OCI-LY1 (cell line): ENCODE measurements around the gene PARD3.

Experiments used
- H2AFZ ChIP-seq: fragments of 200-600 bp; sonication (generic), shearing (Covaris generic); 2 replicates; pipeline ENCODE4 v1.6.0; 2014; ENCODE audit warnings: antibody characterized with exemption, mild to moderate bottlenecking, low read length
- H3F3A ChIP-seq: fragments of 200-600 bp; sonication (generic), shearing (Covaris generic); 2 replicates; pipeline ENCODE4 v1.6.0; 2014; ENCODE audit warnings: mild to moderate bottlenecking, antibody characterized with exemption, low read length, moderate library complexity; ENCODE audit not compliant: insufficient read depth
- H3K27ac ChIP-seq: fragments of 200-600 bp; sonication (generic); 2 replicates; pipeline ENCODE4 v1.5.1; 2014; ENCODE audit warnings: low read length, mixed run types, mild to moderate bottlenecking, low read depth; ENCODE audit not compliant: poor library complexity, severe bottlenecking
- H3K27me3 ChIP-seq: fragments of 200-600 bp; sonication (generic); 2 replicates; pipeline ENCODE4 v1.6.0; 2014; ENCODE audit warnings: antibody characterized with exemption, mild to moderate bottlenecking, low read length, moderate library complexity; ENCODE audit not compliant: insufficient read depth
- H3K36me3 ChIP-seq: fragments of 200-600 bp; sonication (generic); 2 replicates; pipeline ENCODE4 v1.6.1; 2014; ENCODE audit warnings: mild to moderate bottlenecking, antibody characterized with exemption, low read length, moderate library complexity, mixed read lengths; ENCODE audit not compliant: insufficient read depth
- H3K4me1 ChIP-seq: fragments of 200-600 bp; sonication (generic); 2 replicates; pipeline ENCODE4 v1.5.1; 2014; ENCODE audit warnings: mild to moderate bottlenecking, low read length, moderate library complexity; ENCODE audit not compliant: insufficient read depth, severe bottlenecking
- H3K4me2 ChIP-seq: fragments of 200-600 bp; sonication (generic), shearing (Covaris generic); 2 replicates; pipeline ENCODE4 v1.6.1; 2014; ENCODE audit warnings: low read length
- H3K4me3 ChIP-seq: fragments of 200-600 bp; sonication (generic); 2 replicates; pipeline ENCODE4 v1.5.1; 2014; ENCODE audit warnings: low read length, low read depth, mild to moderate bottlenecking, mixed read lengths; ENCODE audit not compliant: poor library complexity, severe bottlenecking
- H3K79me2 ChIP-seq: fragments of 200-600 bp; shearing (Covaris generic); 2 replicates; pipeline ENCODE4 v1.6.1; 2016; ENCODE audit warnings: mixed run types, low read length, mixed read lengths; ENCODE audit not compliant: insufficient read depth
- H3K9ac ChIP-seq: fragments of 200-600 bp; sonication (generic), shearing (Covaris generic); 2 replicates; pipeline ENCODE4 v1.6.1; 2014; ENCODE audit warnings: mild to moderate bottlenecking, low read length, mixed read lengths
- H3K9me2 ChIP-seq: fragments of 200-600 bp; sonication (generic), shearing (Covaris generic); 2 replicates; pipeline ENCODE4 v1.6.1; 2014; ENCODE audit warnings: low read depth, mild to moderate bottlenecking, low read length, mixed read lengths
- H3K9me3 ChIP-seq: fragments of 200-600 bp; shearing (Covaris generic); 2 replicates; pipeline ENCODE4 v1.6.1; 2014; ENCODE audit warnings: low read length, mixed read lengths
- H4K20me1 ChIP-seq: fragments of 200-600 bp; sonication (generic), shearing (Covaris generic); 2 replicates; pipeline ENCODE4 v1.6.0; 2016; ENCODE audit warnings: mild to moderate bottlenecking, low read length; ENCODE audit not compliant: insufficient read depth
- CTCF ChIP-seq: fragments of 200-600 bp; sonication (generic), shearing (Covaris generic); IDR thresholded peaks from 2 replicates; pipeline ENCODE4 v1.5.1; 2017; ENCODE audit warnings: mild to moderate bottlenecking, antibody characterized with exemption, low read length, moderate library complexity, mixed read lengths
- EZH2 ChIP-seq: fragments of 200-600 bp; sonication (generic), shearing (Covaris generic); IDR thresholded peaks from 2 replicates; pipeline ENCODE4 v1.8.0; 2017; ENCODE audit warnings: borderline replicate concordance, mixed run types, mild to moderate bottlenecking, antibody characterized with exemption, low read length, moderate library complexity, mixed read lengths

PARD3 gene

GRCh38 chr10:34584164-34584563, 230.9 kb downstream of the PARD3 start:
- Histone ChIP-seq H3K9me3 (no peaks in the 10 kb centered on the region), H3K36me3 (no peaks in the 10 kb centered on the region), H3K4me2 (no peak overlapping the region), H3K9ac (no peak overlapping the region), H3K79me2 (no peaks in the 10 kb centered on the region), H3K4me3 (no peak overlapping the region), H3K9me2 (no peaks in the 10 kb centered on the region), H4K20me1 (no peaks in the 10 kb centered on the region), H3K4me1 (no peaks in the 10 kb centered on the region), H2AFZ (no peak overlapping the region), H3F3A (no peaks in the 10 kb centered on the region), H3K27me3 (no peaks in the 10 kb centered on the region), H3K27ac (no peak overlapping the region)
- TF ChIP-seq EZH2: no peak
- no peak for TF ChIP-seq CTCF

- TF ChIP-seq CTCF: no peak
- TF ChIP-seq EZH2: no peak
- Histone ChIP-seq H3K4me1 (no peaks in the 10 kb centered on the region), H3K27me3 (no peaks in the 10 kb centered on the region), H3K9ac (no peak overlapping the region), H3K9me2 (no peaks in the 10 kb centered on the region), H3K27ac (no peak overlapping the region), H3K4me3 (no peak overlapping the region), H3F3A (no peaks in the 10 kb centered on the region), H3K36me3 (no peaks in the 10 kb centered on the region), H3K9me3 (no peaks in the 10 kb centered on the region), H3K79me2 (no peaks in the 10 kb centered on the region), H2AFZ (no peak overlapping the region), H3K4me2 (no peak overlapping the region), H4K20me1 (no peaks in the 10 kb centered on the region)
These were observed 233.1 kb downstream of the PARD3 start for GRCh38 chr10:34581801-34582532.

GRCh38 chr10:34580643-34581042, 234.5 kb downstream of the PARD3 start:
- Histone ChIP-seq H3K4me1 (no peaks in the 10 kb centered on the region), H3K9me2 (no peaks in the 10 kb centered on the region), H3K4me2 (no peak overlapping the region), H3F3A (no peaks in the 10 kb centered on the region), H3K9me3 (no peaks in the 10 kb centered on the region), H3K9ac (no peak overlapping the region), H4K20me1 (no peaks in the 10 kb centered on the region), H3K27me3 (no peaks in the 10 kb centered on the region), H3K27ac (no peak overlapping the region), H3K4me3 (no peak overlapping the region), H2AFZ (no peak overlapping the region), H3K36me3 (no peaks in the 10 kb centered on the region), H3K79me2 (no peaks in the 10 kb centered on the region)
- TF ChIP-seq EZH2 (no peak), CTCF (no peak)
